HG03442 (cell line): ENCODE results near the gene FOXI1.

Experiments used
- ATAC-seq: cut with Tn5 transposase; IDR thresholded peaks from one replicate; pipeline ENCODE4 v1.9.1; 2021; ENCODE audit warnings: mild to moderate bottlenecking, moderate library complexity; ENCODE audit not compliant: unreplicated experiment

The FOXI1 gene

DNA sequence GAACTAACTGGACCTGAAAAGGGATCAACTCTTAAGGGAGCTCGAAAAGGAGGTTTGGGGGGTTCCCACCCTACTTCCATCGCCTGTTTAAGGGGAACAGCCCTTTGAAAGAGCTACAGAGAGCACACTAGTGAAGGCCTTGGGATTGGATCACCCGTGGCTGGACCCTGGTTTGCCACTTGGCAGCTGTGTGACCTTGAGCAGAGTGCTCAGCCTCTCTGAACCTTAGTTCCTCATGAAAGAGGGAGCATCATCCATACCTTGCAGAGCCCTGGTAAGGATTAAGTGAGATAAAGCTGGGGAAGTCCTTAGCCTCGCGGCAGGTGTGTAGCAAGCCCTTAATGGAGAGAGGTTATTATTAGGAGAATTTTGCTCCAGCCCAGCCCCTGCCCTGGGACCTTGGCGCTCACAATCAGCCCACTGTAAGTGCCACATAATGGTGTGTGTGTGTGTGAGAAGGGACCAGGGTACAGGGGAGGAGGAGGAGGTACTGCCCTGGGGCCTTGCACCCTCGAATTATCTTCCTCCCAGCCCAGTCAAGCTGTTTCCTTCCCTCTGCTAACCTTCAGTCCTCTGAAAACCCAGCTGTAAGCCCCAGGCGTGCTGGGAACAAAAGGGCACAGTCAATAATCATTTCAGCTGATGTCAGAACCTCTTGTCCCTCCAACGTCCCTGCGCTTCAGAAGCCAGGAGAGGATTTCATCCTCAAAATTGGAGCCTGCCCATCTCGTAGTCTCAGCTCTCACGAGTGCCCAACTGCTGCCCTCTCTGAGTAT is 42.9 kb downstream of the FOXI1 start:
- ATAC-seq, result no peak

DNA sequence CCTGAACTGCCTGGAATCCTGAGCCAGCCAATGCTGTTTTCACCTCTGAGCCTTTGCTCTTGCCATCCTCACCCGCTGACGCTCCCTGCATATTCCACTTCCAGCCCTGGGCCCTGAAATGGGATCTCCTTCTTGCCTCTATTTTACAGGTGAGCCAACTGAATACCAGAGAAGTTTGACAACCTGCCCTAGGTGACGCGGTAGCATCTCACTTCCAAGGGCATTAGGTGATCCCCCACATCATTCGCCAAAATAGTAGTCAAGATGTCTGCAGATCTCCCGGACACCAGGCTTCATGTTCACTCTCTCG is 43.5 kb downstream of the FOXI1 start:
- ATAC-seq, result no peak

GRCh38 chr5:170150713-170151096 is 45.0 kb downstream of the FOXI1 start:
- no peak for ATAC-seq

DNA sequence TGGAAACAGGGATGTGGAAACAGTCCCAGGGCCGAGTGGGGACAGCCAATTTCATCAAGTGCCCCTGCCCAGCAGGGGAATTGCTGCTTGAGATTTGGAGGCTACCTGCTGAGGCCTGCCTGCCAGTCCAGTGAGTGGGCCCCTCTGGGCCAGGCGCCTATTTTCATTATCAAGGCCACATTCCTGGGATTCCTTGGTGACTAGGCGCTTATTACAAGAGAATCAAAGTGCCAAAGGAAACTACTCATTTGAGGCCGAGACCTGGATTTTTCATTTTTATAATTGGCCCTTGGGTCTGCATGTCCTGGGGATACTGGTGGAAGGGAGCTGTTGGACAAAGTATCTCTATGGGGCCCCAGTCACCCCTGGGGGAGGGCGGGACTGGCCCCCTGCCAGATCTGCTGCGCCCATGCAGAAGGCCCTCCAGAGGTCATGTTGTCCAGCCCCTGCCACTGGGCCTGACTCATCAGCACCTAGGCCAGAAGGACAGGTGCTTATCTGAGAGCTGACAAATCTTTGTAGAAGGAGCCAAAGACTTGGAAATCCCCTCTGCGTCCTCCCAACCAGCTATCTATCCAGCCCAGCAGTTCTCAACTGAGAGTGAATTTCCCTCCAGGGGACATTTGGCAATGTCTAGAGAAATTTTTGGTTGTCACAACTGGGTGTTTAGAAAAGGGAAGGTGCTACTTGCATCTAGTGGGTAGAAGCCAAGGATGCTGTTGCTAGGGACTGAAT is 45.6 kb downstream of the FOXI1 start:
- ATAC-seq, result peak; percentile 66

DNA sequence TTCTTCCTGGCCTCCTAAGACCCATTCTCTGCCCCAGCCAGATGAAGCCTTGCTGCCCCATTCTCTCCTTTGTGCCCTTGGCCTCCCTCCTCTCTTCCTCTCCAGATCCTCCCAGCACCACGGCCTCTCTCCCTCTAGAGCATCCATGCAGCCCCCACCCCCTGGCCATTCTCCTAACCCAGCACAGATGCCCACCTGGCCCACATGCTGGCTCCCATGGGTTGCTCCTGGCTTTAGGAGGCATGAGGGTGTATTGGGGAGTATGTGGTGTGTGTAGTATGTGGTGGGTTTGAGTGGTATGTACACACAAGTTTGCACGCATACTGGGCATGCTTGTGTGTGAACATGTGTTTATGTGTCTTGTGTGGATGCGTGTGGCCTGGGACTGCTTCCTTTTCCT is 47.1 kb downstream of the FOXI1 start:
- no peak for ATAC-seq

DNA sequence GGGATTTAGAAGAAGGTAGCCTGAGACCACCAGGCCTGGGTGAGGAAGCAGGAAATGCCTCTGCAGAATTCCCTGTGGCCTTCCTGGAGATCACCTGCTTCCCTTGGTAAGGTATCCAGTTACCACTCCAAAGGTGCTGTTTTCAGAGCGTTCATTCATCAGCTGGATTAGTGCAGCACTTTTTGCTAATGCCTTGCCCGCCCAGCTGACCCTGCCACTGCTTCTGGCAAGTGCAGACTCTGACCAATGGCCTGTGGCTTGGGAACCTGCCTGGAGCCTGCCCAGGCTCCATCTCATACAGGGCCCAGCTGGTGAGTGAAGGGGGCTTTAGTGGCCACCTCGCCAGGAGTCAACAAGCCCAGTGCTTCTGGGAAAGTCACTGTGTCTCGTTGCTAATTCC is 48.6 kb downstream of the FOXI1 start:
- ATAC-seq, result no peak

- ATAC-seq, result no peak
Observed at GRCh38 chr5:170154744-170155143, 49.0 kb downstream of the FOXI1 start.

DNA sequence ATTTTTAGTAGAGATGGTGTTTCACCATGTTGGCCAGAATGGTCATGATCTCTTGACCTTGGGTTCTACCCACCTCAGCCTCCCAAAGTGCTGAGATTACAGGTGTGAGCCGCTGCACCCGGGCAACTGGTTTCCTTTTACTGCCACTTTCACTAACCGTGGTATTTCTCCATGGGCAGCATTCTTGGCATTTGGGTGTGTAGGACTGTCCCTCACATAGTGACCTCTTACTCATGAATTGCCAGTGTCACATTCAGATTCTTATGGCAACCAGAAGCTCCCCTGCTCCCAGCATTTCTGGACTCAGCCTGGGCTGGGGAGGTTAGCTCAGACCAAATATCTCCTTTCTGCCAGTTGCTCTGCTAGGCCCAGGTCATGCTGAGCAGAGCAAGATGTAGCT is 50.1 kb downstream of the FOXI1 start:
- ATAC-seq, result no peak

DNA sequence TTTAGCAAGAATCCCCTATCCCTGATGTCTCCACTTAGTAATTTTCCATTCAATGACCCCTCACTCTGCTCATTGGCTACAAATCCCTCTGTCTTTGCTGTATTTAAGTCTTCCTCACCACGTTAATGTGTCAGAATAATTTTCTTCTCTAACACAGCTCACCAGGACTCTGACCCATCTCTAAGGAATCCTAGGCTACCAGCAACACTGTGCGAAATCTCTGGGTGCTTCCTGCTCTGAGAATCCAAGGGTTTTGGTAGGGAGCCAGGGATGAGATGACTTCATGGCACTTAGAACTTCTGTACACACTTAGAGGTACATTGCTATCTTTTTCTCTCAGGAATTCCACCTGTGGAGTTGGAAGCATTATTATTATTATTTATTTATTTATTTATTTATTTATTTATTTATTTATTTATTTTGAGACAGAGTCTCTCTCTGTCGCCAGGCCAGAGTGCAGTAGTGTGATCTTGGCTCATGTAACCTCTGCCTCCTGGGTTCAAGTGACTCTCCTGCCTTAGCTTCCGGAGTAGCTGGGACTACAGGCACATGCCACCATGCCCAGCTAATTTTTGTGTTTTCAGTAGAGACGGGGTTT is 53.5 kb downstream of the FOXI1 start:
- no peak for ATAC-seq
